Uterus (tissue), 4 donors: ENCODE data around the gene TRIM7. TPM values are rescaled to one million over a fixed set of nuclear protein-coding genes. Genes with fewer than 3 reads are reported as not detected.

Experiments
- DNase-seq, 2 donors: peaks; one replicate each; pipeline ENCODE4 v3.0.0-alpha.2; 2019 to 2020
- H3K27ac ChIP-seq, 2 donors: fragments of 200-600 bp; sonication (generic); 1 replicate in 1 of 2; 2 replicates in 1 of 2; pipeline ENCODE4 v1.5.1; 2016 to 2018
- H3K27me3 ChIP-seq, 2 donors: fragments of 200-600 bp; sonication (generic); one replicate each; pipeline ENCODE4 v1.5.1; 2018 to 2019; ENCODE audit warnings: control low read depth in 1 of 2
- H3K36me3 ChIP-seq, 2 donors: fragments of 200-600 bp; sonication (generic); one replicate each; pipeline ENCODE4 v1.5.1; 2019; ENCODE audit warnings: control low read depth in 1 of 2
- H3K4me1 ChIP-seq, 2 donors: fragments of 200-600 bp; sonication (generic); one replicate each; pipeline ENCODE4 v1.5.1; 2018 to 2019; ENCODE audit warnings: control low read depth in 1 of 2
- H3K4me3 ChIP-seq, 2 donors: fragments of 200-600 bp; sonication (generic); 1 replicate in 1 of 2; 2 replicates in 1 of 2; pipeline ENCODE4 v1.5.1; 2018 to 2019; ENCODE audit warnings: mild to moderate bottlenecking in 1 of 2
- H3K9me3 ChIP-seq, 2 donors: fragments of 200-600 bp; sonication (generic); one replicate each; pipeline ENCODE4 v1.5.1; 2019; ENCODE audit warnings: control low read depth in 1 of 2
- CTCF ChIP-seq, 4 experiments: fragments of 200-600 bp in 2 of 4; fragments of 450-650 bp in 2 of 4; sonication (generic) in 2 of 4; IDR thresholded peaks; one replicate each; pipeline ENCODE4 v1.5.1; 2016 to 2019; ENCODE audit warnings: antibody characterized with exemption in 4 of 4, mild to moderate bottlenecking in 2 of 4, moderate library complexity in 1 of 4
- POLR2A ChIP-seq, 2 donors: fragments of 450-650 bp; IDR thresholded peaks; one replicate each; pipeline ENCODE4 v1.6.1; 2016; ENCODE audit warnings: antibody characterized with exemption in 2 of 2, mild to moderate bottlenecking in 1 of 2, moderate library complexity in 1 of 2
- intact Hi-C: fragments of 100-400 bp; cut with DNase I; formaldehyde crosslinking; loops from one replicate; pipeline ENCODE4 v1.15.1; 2023; ENCODE audit warnings: low total_unique reads
- total RNA-seq, 4 donors: library from RNA; depleted of rRNA in 3 of 4; stranded (reverse); fragments of >200 nt in 3 of 4; gene quantifications; one replicate each; pipeline versions ENCODE4 v1.1.0 to v1.2.4, GENCODE V29; 2014 to 2023
- donor health status: DM: yes; HTN: yes; CAD: no.

TRIM7 gene
- total RNA-seq, 4 donors from 2014 or later = 1.2 to 7.7 (median 1.6) TPM

GRCh38 chr5:181189363-181189961 lies 15.5 kb downstream of the TRIM7 start:
- H3K36me3 ChIP-seq = no peaks in the 10 kb centered on the region
- H3K4me3 ChIP-seq = peak overlapping the region; percentile 69 to 72
- intact Hi-C loops = no loop called here
- no peaks in the 10 kb centered on the region for H3K4me1 ChIP-seq
- no peaks in the 10 kb centered on the region for H3K9me3 ChIP-seq
- TF ChIP-seq CTCF (IDR thresholded peaks at IDR 0.05) = no peak
- TF ChIP-seq POLR2A (IDR thresholded peaks at IDR 0.05) = no peak
- H3K27ac ChIP-seq = peak overlapping the region; percentile 92 to 93
- no peaks in the 10 kb centered on the region for H3K27me3 ChIP-seq
- peak in 1 of 2 donors; percentile 40 for DNase-seq

- TF ChIP-seq CTCF (IDR thresholded peaks at IDR 0.05) (no peak), POLR2A (IDR thresholded peaks at IDR 0.05) (no peak)
- Histone ChIP-seq H3K9me3 (no peaks in the 10 kb centered on the region), H3K27me3 (no peaks in the 10 kb centered on the region), H3K27ac (peak overlapping the region; percentile 92 to 93), H3K4me1 (no peaks in the 10 kb centered on the region), H3K36me3 (no peaks in the 10 kb centered on the region), H3K4me3 (peak overlapping the region; percentile 69 to 72)
- intact Hi-C loops = no loop called here
- DNase-seq = peak; percentile 78 to 82
These were observed 16.2 kb downstream of the TRIM7 start for GRCh38 chr5:181188700-181189362.

GRCh38 chr5:181187500-181188213 lies 17.3 kb downstream of the TRIM7 start:
- Histone ChIP-seq H3K4me1 (no peaks in the 10 kb centered on the region), H3K4me3 (peak overlapping the region; percentile 69 to 72), H3K36me3 (no peaks in the 10 kb centered on the region), H3K9me3 (no peaks in the 10 kb centered on the region), H3K27ac (peak overlapping the region; percentile 92 to 93), H3K27me3 (no peaks in the 10 kb centered on the region)
- intact Hi-C loops = no loop called here
- peak in 1 of 2 donors; percentile 15 for TF ChIP-seq POLR2A (IDR thresholded peaks at IDR 0.05)
- peak in 2 of 4 experiments; percentile 25 to 32 for TF ChIP-seq CTCF (IDR thresholded peaks at IDR 0.05)
- peak; percentile 83 to 89 for DNase-seq

- Histone ChIP-seq H3K27ac (peak overlapping the region; percentile 92 to 93), H3K9me3 (no peaks in the 10 kb centered on the region), H3K4me3 (peak overlapping the region in 1 of 2 donors; percentile 72), H3K27me3 (no peaks in the 10 kb centered on the region), H3K36me3 (no peaks in the 10 kb centered on the region), H3K4me1 (no peaks in the 10 kb centered on the region)
- DNase-seq = no peak
- intact Hi-C loops = no loop called here
- TF ChIP-seq POLR2A (IDR thresholded peaks at IDR 0.05) = no peak
- TF ChIP-seq CTCF (IDR thresholded peaks at IDR 0.05) = no peak
These were observed 18.0 kb downstream of the TRIM7 start for GRCh38 chr5:181186986-181187499.
